RPMI7951 (cell line): ENCODE data around the gene STPG2. TPM values are rescaled to one million over a fixed set of nuclear protein-coding genes. Genes with fewer than 3 reads are reported as not detected.
"Not testable (repeated sequence)": the region's sequence is repeated elsewhere in the genome, so short reads cannot be mapped to it uniquely, and the experiment has no call there.

ENCODE experiments used
- DNase-seq: peaks from one replicate; pipeline ENCODE4 v3.0.0-alpha.2; 2012; ENCODE audit warnings: low read depth
- total RNA-seq: library from RNA; depleted of rRNA; stranded (reverse); fragments of >200 nt; shearing (Covaris generic); gene quantifications from 2 replicates; pipeline ENCODE4 v1.2.3, GENCODE V29; 2014

Gene STPG2
- total RNA-seq, 1 experiment from 2014 or later, result not detected

- no peak for DNase-seq
These were observed 200.3 kb downstream of the STPG2 start for GRCh38 chr4:97942951-97943350.

- DNase-seq, result no peak
These were observed 201.1 kb downstream of the STPG2 start for GRCh38 chr4:97942137-97942536.

- DNase-seq, result no peak
These were observed 205.1 kb downstream of the STPG2 start for GRCh38 chr4:97938141-97938540.

GRCh38 chr4:97924341-97924958 is 218.8 kb downstream of the STPG2 start:
- DNase-seq, result no peak

- DNase-seq, result no peak
These were observed 220.2 kb downstream of the STPG2 start for GRCh38 chr4:97923096-97923495.

- no peak for DNase-seq
These were observed 226.2 kb downstream of the STPG2 start for GRCh38 chr4:97917115-97917514.

GRCh38 chr4:97912156-97912555 is 231.1 kb downstream of the STPG2 start:
- DNase-seq, result no peak

- DNase-seq, result no peak
These were observed 231.9 kb downstream of the STPG2 start for GRCh38 chr4:97911236-97911906.

GRCh38 chr4:97910005-97910404 is 233.3 kb downstream of the STPG2 start:
- no peak for DNase-seq

- not testable (repeated sequence) for DNase-seq
These were observed 239.7 kb downstream of the STPG2 start for GRCh38 chr4:97903436-97904189.

GRCh38 chr4:97900229-97900628 is 243.0 kb downstream of the STPG2 start:
- DNase-seq, result no peak

GRCh38 chr4:97892592-97893266 is 250.5 kb downstream of the STPG2 start:
- no peak for DNase-seq

GRCh38 chr4:97879942-97880341 is 263.3 kb downstream of the STPG2 start:
- DNase-seq, result no peak

GRCh38 chr4:97868097-97868496 is 275.2 kb downstream of the STPG2 start:
- DNase-seq, result no peak

GRCh38 chr4:97867557-97868091 is 275.7 kb downstream of the STPG2 start:
- DNase-seq, result no peak

- no peak for DNase-seq
These were observed 276.3 kb downstream of the STPG2 start for GRCh38 chr4:97866821-97867556.

GRCh38 chr4:97851115-97851514 is 292.2 kb downstream of the STPG2 start:
- DNase-seq, result no peak

- no peak for DNase-seq
These were observed 297.5 kb downstream of the STPG2 start for GRCh38 chr4:97845758-97846157.

GRCh38 chr4:97841512-97841911 is 301.8 kb downstream of the STPG2 start:
- DNase-seq, result no peak

- no peak for DNase-seq
These were observed 306.6 kb downstream of the STPG2 start for GRCh38 chr4:97836662-97837061.

GRCh38 chr4:97828646-97829045 is 314.6 kb downstream of the STPG2 start:
- no peak for DNase-seq
